RWPE2 (cell line): ENCODE data around the gene HMGA1.
A peak's percentile ranks its signal among the peaks of the same experiment; 100 is the strongest.

Experiments
- ATAC-seq: fragments of 200-7000 bp; cut with Tn5 transposase; 3 replicates; pipeline ENCODE4 v1.9.1; 2021; ENCODE audit warnings: low read depth
- DNase-seq: peaks from one replicate; pipeline ENCODE4 v3.0.0-alpha.2; 2020; ENCODE audit warnings: low spot score
- H3K27ac ChIP-seq: fragments of 450-650 bp; 2 replicates; pipeline ENCODE4 v1.5.1; 2017; ENCODE audit warnings: mild to moderate bottlenecking; ENCODE audit not compliant: poor library complexity, severe bottlenecking
- H3K27me3 ChIP-seq: fragments of 250-450 bp; sonication (Bioruptor Pico); 2 replicates; pipeline ENCODE4 v1.5.1; 2021; ENCODE audit warnings: mild to moderate bottlenecking, moderate library complexity; ENCODE audit not compliant: insufficient read depth, poor library complexity, severe bottlenecking
- H3K36me3 ChIP-seq: fragments of 250-450 bp; sonication (Bioruptor Pico); 2 replicates; pipeline ENCODE4 v1.5.1; 2020; ENCODE audit warnings: low read depth, mild to moderate bottlenecking, moderate library complexity
- H3K4me1 ChIP-seq: fragments of 250-450 bp; sonication (Bioruptor Pico); 2 replicates; pipeline ENCODE4 v1.5.1; 2021; ENCODE audit warnings: mild to moderate bottlenecking, moderate library complexity; ENCODE audit not compliant: insufficient read depth, poor library complexity, severe bottlenecking
- H3K4me3 ChIP-seq: fragments of 250-450 bp; sonication (Bioruptor Pico); 2 replicates; pipeline ENCODE4 v1.5.1; 2021; ENCODE audit warnings: mild to moderate bottlenecking, moderate library complexity; ENCODE audit not compliant: severe bottlenecking
- H3K9me3 ChIP-seq: fragments of 250-450 bp; sonication (Bioruptor Pico); 2 replicates; pipeline ENCODE4 v1.5.1; 2021; ENCODE audit warnings: mild to moderate bottlenecking, moderate library complexity; ENCODE audit not compliant: severe bottlenecking
- CTCF ChIP-seq: fragments of 450-650 bp; IDR thresholded peaks from one replicate; pipeline ENCODE4 v1.5.1; 2017; ENCODE audit warnings: mild to moderate bottlenecking, moderate library complexity; ENCODE audit not compliant: poor library complexity, severe bottlenecking

HMGA1 gene

GRCh38 chr6:34239500-34239825 is 2.8 kb downstream of the HMGA1 start:
- no peaks in the 10 kb centered on the region for H3K27me3 ChIP-seq
- ATAC-seq (no peak), DNase-seq (peak; percentile 9)
- no peak for TF ChIP-seq CTCF
- H3K4me3 ChIP-seq = no peak overlapping the region
- H3K27ac ChIP-seq = peak overlapping the region; percentile 95
- no peaks in the 10 kb centered on the region for H3K9me3 ChIP-seq
- H3K36me3 ChIP-seq = peaks cover 57% of the 10 kb centered on the region
- H3K4me1 ChIP-seq = peaks cover 59% of the 10 kb centered on the region

- TF ChIP-seq CTCF = no peak
- no peak for ATAC-seq
- no peaks in the 10 kb centered on the region for H3K9me3 ChIP-seq
- no peaks in the 10 kb centered on the region for H3K27me3 ChIP-seq
- H3K4me3 ChIP-seq = no peak overlapping the region
- H3K36me3 ChIP-seq = peaks cover 62% of the 10 kb centered on the region
- H3K4me1 ChIP-seq = peaks cover 63% of the 10 kb centered on the region
- peak overlapping the region; percentile 95 for H3K27ac ChIP-seq
- DNase-seq = no peak
These were observed 3.2 kb downstream of the HMGA1 start for GRCh38 chr6:34239893-34240292.

GRCh38 chr6:34240329-34241248 is 3.9 kb downstream of the HMGA1 start:
- DNase-seq = peak; percentile 32
- H3K36me3 ChIP-seq = peaks cover 65% of the 10 kb centered on the region
- peak overlapping the region; percentile 95 for H3K27ac ChIP-seq
- H3K9me3 ChIP-seq = no peaks in the 10 kb centered on the region
- H3K4me1 ChIP-seq = peaks cover 65% of the 10 kb centered on the region
- no peaks in the 10 kb centered on the region for H3K27me3 ChIP-seq
- no peak overlapping the region for H3K4me3 ChIP-seq
- no peak for TF ChIP-seq CTCF
- no peak for ATAC-seq

- Histone ChIP-seq H3K27me3 (no peaks in the 10 kb centered on the region), H3K36me3 (peaks cover 72% of the 10 kb centered on the region), H3K4me3 (no peak overlapping the region), H3K27ac (peak overlapping the region; percentile 95), H3K4me1 (peaks cover 64% of the 10 kb centered on the region), H3K9me3 (no peaks in the 10 kb centered on the region)
- ATAC-seq (no peak), DNase-seq (no peak)
- no peak for TF ChIP-seq CTCF
These were observed 4.9 kb downstream of the HMGA1 start for GRCh38 chr6:34241351-34242215.
